ENCODE results near the gene IL3RA.
"Not testable (repeated sequence)": the region's sequence is repeated elsewhere in the genome, so short reads cannot be mapped to it uniquely, and the experiment has no call there.

Gene IL3RA

GRCh38 chrX:1419545-1420355 is 83.2 kb downstream of the IL3RA start:
- DNase-seq (ENCODE audit: low read depth, low spot score): no peak
- H3K27ac ChIP-seq: no peak overlapping the region

GRCh38 chrX:1420371-1420770 is 83.8 kb downstream of the IL3RA start:
- no peak for DNase-seq (ENCODE audit: low read depth, low spot score)
- H3K27ac ChIP-seq: no peak overlapping the region

GRCh38 chrX:1421433-1422134 is 85.0 kb downstream of the IL3RA start:
- no peak overlapping the region for H3K27ac ChIP-seq
- DNase-seq (ENCODE audit: low read depth, low spot score): no peak

GRCh38 chrX:1422135-1422465 is 85.5 kb downstream of the IL3RA start:
- DNase-seq (ENCODE audit: low read depth, low spot score): no peak
- H3K27ac ChIP-seq: no peak overlapping the region

GRCh38 chrX:1423215-1423614 is 86.6 kb downstream of the IL3RA start:
- H3K27ac ChIP-seq: no peak overlapping the region
- DNase-seq (ENCODE audit: low read depth, low spot score): no peak

- no peak overlapping the region for H3K27ac ChIP-seq
- no peak for DNase-seq (ENCODE audit: low read depth, low spot score)
Measured at GRCh38 chrX:1424147-1424851, 87.7 kb downstream of the IL3RA start.

GRCh38 chrX:1425381-1425780 is 88.8 kb downstream of the IL3RA start:
- DNase-seq (ENCODE audit: low read depth, low spot score): no peak
- H3K27ac ChIP-seq: no peak overlapping the region

- H3K27ac ChIP-seq; DNase-seq (ENCODE audit: low read depth, low spot score): not testable (repeated sequence)
Measured at GRCh38 chrX:1426321-1426720, 89.7 kb downstream of the IL3RA start.

GRCh38 chrX:1427756-1428155 is 91.2 kb downstream of the IL3RA start:
- H3K27ac ChIP-seq: no peak overlapping the region
- DNase-seq (ENCODE audit: low read depth, low spot score): no peak

- H3K27ac ChIP-seq: no peak overlapping the region
- no peak for DNase-seq (ENCODE audit: low read depth, low spot score)
Measured at GRCh38 chrX:1430451-1430850, 93.9 kb downstream of the IL3RA start.
